NCI-H1048 (cell line): ENCODE results near the gene DOCK4.

Source experiments
- DNase-seq: peaks from one replicate; lab custom pipeline; 2025; lab: John Stamatoyannopoulos, UW

The DOCK4 gene

DNA sequence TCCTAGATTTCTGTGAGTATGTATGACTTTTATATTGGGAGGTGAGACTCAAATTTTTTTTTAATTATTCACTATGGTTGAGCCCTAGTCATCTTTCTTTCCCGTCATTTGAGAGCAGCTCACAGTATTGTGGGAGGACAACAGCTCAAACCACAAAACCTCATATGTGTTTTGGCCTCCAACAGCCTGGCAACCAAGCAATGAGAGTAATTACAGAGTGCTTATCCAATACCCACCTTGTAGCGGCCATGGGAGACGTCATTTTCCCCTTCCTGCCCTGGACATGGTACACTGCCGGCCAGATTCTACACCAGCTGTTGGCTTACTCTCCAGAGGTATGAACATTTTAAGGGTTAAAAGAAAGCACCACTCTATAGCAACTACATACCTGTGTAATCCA lies 49.1 kb downstream of the DOCK4 start:
- DNase-seq, result no peak

DNA sequence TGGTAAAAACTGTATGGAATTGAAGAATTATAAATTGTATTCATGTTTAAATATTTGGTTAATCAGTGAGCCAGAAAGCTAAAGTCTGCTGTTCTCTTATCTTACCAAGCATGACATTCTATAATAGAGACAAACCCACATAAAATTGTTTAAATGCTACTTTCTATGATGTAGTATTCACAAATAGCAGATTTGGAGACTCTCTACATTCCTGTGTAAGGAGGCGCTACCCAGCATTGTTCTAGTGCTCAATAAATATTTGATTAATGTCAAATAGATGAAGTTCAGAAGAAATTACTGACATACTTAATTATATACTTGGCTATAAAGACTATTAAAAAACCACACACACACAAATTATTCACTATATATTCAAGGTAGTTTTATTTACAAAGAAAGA lies 49.8 kb downstream of the DOCK4 start:
- no peak for DNase-seq

DNA sequence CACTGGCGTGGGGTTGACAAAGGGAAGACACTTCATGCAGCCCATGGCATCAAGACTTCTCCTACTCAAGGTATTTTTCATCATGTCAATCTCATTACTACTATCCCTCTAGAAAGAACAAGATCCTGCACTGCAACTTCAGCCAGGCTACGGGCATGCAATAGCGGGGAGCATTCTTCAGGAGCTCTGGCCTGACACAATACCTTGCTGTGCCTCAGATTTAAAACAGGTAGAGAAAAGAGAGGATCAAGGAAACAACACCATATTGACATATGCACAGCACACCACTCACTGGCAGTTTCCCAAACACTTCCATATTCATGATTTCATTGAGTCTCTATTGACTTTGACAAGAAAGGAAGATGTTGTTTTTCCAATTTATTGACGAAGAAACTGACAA lies 51.5 kb downstream of the DOCK4 start:
- DNase-seq, result no peak

- no peak for DNase-seq
Measured at GRCh38 chr7:112152186-112152585, 54.0 kb downstream of the DOCK4 start.

DNA sequence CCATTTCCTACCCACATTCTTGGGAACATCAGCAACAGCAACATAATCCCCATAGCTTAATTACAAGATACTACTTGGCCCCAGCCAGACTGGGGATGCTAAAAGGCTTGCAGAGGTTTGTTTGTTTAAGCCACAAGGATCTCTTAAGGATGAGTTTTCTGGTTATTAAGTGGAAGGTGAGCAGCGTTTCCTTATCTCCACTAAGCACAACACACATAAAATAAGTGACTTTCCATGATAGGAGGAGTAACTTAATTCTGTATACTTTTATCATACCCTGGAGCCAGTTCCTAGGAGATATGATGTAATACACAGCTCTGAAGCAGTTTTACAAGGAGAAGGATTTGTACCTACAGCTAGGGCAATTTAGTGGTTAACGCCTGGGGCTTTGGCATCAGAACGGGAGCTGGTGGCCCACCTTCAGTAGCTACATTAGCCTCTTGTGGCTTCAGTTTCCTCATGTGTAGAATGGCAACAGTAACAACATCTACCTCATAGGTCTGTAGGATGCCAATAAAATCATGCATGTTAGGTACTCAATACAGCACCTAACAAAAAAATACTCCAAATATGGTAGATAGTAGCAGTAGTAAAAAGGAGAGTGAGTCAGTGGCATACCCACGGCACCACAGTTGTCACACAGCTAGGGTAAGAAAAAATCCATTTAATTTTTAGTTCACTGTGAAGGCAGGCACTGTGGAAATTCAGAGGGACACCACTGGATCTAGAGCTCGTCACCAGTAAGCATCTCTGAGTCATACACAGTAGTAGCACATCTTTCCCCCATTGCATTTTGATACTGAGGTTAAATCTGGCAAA lies 55.2 kb downstream of the DOCK4 start:
- no peak for DNase-seq

- DNase-seq, result no peak
Measured at GRCh38 chr7:112149734-112150133, 56.5 kb downstream of the DOCK4 start.

GRCh38 chr7:112147793-112148361 lies 58.3 kb downstream of the DOCK4 start:
- no peak for DNase-seq

GRCh38 chr7:112145206-112145605 lies 61.0 kb downstream of the DOCK4 start:
- DNase-seq, result no peak

DNA sequence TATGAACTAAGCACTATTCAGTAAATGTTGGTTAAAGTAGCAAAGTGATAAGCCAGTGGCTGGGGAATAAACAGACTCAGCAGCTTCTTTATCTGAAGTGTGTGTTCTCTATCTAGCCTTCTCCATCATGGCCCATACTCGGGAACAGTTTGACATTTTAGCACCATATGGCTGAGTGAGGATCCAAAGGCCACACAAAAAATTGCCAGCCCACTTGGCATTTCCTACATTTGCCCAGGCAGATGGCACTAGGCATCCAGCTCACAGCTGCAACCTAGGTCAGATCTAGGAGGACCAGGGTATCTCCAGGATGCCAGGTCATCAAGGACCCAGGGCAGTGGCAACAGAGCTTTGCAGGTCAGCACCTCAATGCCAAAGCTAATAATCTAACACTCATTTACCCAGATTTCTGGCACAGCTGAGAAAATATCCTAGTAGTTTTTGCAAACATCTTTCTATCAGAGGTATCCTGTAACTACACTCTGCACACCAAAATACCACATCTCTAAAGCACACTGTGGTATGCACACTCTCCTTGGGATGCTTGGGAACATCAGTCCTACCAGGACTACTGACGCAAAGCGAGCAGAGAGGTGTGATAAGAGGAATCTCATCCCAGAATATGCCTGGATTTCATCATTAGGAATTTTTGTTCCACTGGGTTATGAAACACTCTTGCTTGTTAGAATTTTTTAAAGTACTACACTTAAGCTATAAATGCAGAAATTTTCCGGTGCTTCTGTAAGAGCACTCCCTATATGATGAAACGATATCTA lies 61.7 kb downstream of the DOCK4 start:
- DNase-seq, result no peak

- DNase-seq, result no peak
Measured at GRCh38 chr7:112143582-112143981, 62.6 kb downstream of the DOCK4 start.

- DNase-seq, result no peak
Measured at GRCh38 chr7:112143136-112143535, 63.1 kb downstream of the DOCK4 start.

GRCh38 chr7:112140600-112140999 lies 65.6 kb downstream of the DOCK4 start:
- DNase-seq, result no peak

DNA sequence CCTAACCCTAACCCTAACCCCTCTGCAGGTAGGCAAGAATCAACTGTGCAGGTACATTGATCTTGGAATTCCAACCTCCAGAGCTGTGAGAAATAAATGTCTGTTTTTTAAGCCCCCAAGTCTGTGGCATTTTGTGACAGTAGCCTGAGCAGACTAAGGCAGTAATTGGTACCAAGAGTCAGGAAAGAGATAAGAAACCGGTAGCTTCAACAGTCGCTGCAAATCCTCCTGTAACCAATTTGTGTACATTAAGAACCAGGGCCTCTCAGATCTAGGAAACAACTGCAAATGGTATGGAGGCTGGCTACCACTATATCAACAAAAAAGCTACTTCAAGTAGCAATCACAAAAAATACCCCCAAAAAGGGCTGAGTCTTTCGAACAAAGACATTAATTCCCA lies 67.3 kb downstream of the DOCK4 start:
- DNase-seq, result no peak

- DNase-seq, result no peak
Measured at GRCh38 chr7:112138325-112138852, 67.8 kb downstream of the DOCK4 start.

GRCh38 chr7:112137141-112138101 lies 68.8 kb downstream of the DOCK4 start:
- DNase-seq, result no peak

DNA sequence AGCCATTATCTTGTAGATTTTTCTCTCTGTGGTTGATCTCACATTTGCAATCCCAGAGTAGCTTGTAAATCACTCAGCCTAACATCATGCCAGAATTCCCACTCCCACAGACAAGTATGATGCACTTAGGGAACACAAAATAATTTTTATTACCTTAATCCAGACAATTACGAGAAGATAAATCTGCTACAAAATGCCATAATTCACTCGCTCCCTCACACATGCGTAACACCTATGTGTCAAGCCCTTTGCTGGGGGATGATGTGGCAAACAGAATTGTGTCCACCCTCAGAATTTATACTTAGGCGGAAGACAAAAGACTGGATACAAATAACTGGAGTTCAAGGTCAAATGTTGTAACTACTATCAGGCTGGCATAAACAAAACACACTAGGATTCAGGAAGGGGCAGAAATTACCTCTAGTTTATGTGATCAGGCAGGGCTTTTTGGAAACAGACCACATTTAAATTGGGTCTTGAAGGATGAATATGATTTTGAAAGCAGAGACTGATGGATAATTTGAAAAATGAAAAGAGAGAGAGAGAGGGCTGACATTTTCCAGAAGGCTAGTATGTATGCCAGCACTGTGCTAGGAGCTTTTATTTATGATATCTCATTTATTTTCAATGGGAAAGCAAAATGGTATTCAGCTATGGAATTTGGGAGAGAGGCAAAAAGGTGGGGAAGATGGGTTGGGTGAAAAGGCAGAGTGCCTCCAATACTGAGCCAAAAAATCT lies 69.8 kb downstream of the DOCK4 start:
- DNase-seq, result no peak

- no peak for DNase-seq
Measured at GRCh38 chr7:112135815-112136214, 70.4 kb downstream of the DOCK4 start.

GRCh38 chr7:112134039-112134438 lies 72.2 kb downstream of the DOCK4 start:
- no peak for DNase-seq

DNA sequence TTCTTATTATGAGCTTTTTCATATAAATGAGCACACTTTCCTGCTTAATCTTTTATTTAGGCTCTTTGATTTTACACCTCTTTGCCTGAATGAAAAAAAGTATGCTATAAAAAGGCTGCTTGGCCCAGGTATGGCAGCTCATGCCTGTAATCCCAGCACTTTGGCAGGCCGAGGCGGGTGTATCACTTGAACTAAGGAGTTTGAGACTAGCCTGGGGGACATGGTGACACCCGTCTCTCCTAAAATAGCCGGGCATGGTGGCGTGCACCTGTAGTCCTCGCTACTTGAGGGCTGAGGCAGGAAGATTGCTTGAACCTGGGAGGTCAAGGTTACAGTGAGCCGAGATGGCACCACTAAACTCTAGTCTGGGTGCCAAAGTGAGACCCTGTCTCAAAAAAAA lies 72.9 kb downstream of the DOCK4 start:
- DNase-seq, result no peak

GRCh38 chr7:112132051-112132694 lies 74.0 kb downstream of the DOCK4 start:
- DNase-seq, result no peak
